Body of pancreas (tissue), 4 donors: ENCODE data around the gene CSF1R. TPM values are rescaled to one million over a fixed set of nuclear protein-coding genes. Genes with fewer than 3 reads are reported as not detected.
A peak's percentile ranks its signal among the peaks of the same experiment; 100 is the strongest.

Source experiments
- ATAC-seq: fragments of 150-250 bp; one replicate; pipeline ENCODE4 v1.9.1; 2016
- DNase-seq, 4 donors: peaks; one replicate each; pipeline ENCODE4 v3.0.0-alpha.2; 2019
- H3K27ac ChIP-seq, 4 donors: fragments of 200-600 bp; sonication (generic); 1 replicate in 3 of 4; 2 replicates in 1 of 4; pipeline versions ENCODE4 v1.5.1 to v1.6.1; 2016 to 2019; ENCODE audit warnings: mild to moderate bottlenecking in 1 of 4, mixed read lengths in 1 of 4, moderate library complexity in 1 of 4
- H3K27me3 ChIP-seq, 2 donors: fragments of 200-600 bp; sonication (generic); one replicate each; pipeline ENCODE4 v1.6.0; 2016; ENCODE audit warnings: mild to moderate bottlenecking in 1 of 2
- H3K36me3 ChIP-seq, 2 donors: fragments of 200-600 bp; sonication (generic); replicated peaks in 1 of 2; 2 replicates each; pipeline ENCODE4 v1.5.1; 2016; ENCODE audit warnings: low read depth in 2 of 2; ENCODE audit not compliant: insufficient read depth in 1 of 2
- H3K4me1 ChIP-seq: fragments of 200-600 bp; sonication (generic); one replicate; pipeline ENCODE4 v1.6.0; 2016
- H3K4me3 ChIP-seq, 2 donors: fragments of 200-600 bp; sonication (generic); 1 replicate in 1 of 2; 2 replicates in 1 of 2; pipeline ENCODE4 v1.5.1; 2016 to 2019
- H3K9me3 ChIP-seq, 3 donors: fragments of 200-600 bp; sonication (generic); 1 replicate in 2 of 3; 2 replicates in 1 of 3; pipeline ENCODE4 v1.5.1; 2016
- POLR2A ChIP-seq, 3 donors: fragments of 450-650 bp; IDR thresholded peaks; one replicate each; pipeline ENCODE4 v1.6.1; 2016; ENCODE audit warnings: antibody characterized with exemption in 3 of 3, mild to moderate bottlenecking in 2 of 3
- WGBS, 2 donors: methylation state at CpG; one replicate each; pipeline ENCODE4 v1.1.5; 2017; 5-methylcytosine and 5-hydroxymethylcytosine counted together
- intact Hi-C: fragments of 100-400 bp; cut with DNase I; formaldehyde crosslinking; loops from one replicate; pipeline ENCODE4 v1.15.1; 2023
- total RNA-seq, 2 donors: library from RNA; depleted of rRNA; stranded (reverse); fragments of >200 nt; gene quantifications; one replicate each; pipeline ENCODE4 v1.1.0, GENCODE V29; 2016
- TF ChIP-seq, protein P1 (sequence below), 7 experiments: fragments of 450-650 bp in 4 of 7; fragments of 200-600 bp in 3 of 7; sonication (generic) in 3 of 7; IDR thresholded peaks; one replicate each; pipeline ENCODE4 v1.5.1; 2016 to 2019; ENCODE audit warnings: antibody characterized with exemption in 7 of 7

The CSF1R gene
- total RNA-seq, 2 donors from 2014 or later = 5.3 to 13.5 TPM

DNA sequence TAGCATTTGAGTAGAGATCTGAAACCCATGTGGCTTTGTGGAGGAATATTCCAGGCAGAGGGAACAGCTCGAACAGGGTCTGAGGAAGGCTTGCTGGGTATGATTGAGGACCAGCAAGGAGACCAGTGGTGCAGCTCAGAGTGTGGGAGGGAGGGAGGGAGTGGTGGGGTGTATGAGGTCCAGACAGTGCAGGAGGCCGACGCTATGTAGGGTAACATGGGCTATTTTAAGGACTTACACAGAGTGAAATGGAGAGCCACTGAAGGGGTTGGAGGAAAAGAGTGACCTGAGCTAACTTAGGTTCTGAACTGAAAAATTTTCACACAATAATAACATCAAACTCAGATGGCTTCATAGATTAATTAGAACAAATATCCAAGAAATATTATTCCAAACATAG, 43.9 kb downstream of the CSF1R start:
- 90% methylated on average over 3 of the region's 3 CpGs for WGBS, 2 donors
- TF ChIP-seq, protein P1, sequence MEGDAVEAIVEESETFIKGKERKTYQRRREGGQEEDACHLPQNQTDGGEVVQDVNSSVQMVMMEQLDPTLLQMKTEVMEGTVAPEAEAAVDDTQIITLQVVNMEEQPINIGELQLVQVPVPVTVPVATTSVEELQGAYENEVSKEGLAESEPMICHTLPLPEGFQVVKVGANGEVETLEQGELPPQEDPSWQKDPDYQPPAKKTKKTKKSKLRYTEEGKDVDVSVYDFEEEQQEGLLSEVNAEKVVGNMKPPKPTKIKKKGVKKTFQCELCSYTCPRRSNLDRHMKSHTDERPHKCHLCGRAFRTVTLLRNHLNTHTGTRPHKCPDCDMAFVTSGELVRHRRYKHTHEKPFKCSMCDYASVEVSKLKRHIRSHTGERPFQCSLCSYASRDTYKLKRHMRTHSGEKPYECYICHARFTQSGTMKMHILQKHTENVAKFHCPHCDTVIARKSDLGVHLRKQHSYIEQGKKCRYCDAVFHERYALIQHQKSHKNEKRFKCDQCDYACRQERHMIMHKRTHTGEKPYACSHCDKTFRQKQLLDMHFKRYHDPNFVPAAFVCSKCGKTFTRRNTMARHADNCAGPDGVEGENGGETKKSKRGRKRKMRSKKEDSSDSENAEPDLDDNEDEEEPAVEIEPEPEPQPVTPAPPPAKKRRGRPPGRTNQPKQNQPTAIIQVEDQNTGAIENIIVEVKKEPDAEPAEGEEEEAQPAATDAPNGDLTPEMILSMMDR (IDR thresholded peaks at IDR 0.05) = no peak
- no peak for TF ChIP-seq POLR2A (IDR thresholded peaks at IDR 0.05)
- intact Hi-C loops = no loop called here

DNA sequence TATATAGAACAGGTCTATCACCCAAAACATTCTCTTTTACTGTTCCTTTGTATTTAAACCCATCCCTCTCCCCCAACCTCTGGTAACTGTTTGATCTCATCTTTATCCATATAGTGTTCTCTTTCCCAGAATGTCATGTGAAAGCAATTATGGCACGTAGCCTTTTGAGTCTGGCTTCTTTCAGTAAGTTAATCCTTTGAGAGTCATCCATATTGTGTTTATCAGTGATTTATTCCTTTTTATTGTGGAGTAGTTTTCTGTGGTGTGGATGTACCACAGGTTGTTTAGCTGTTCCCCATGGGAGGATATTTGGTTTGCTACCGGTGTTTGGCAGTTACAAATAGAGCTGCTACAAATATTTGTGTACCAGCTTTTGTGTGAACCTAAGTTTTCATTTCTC, 47.8 kb downstream of the CSF1R start:
- TF ChIP-seq, protein P1 (IDR thresholded peaks at IDR 0.05) = no peak
- TF ChIP-seq POLR2A (IDR thresholded peaks at IDR 0.05) = no peak
- ATAC-seq = no peak
- H3K27me3 ChIP-seq = no peaks in the 10 kb centered on the region
- intact Hi-C loops = no loop called here
- no peak overlapping the region for H3K4me3 ChIP-seq
- H3K4me1 ChIP-seq = no peaks in the 10 kb centered on the region
- H3K36me3 ChIP-seq = peaks cover 20 to 48% of the 10 kb centered on the region in 2 donors
- WGBS, 2 donors = 69 to 77% methylated on average over 2 of the region's 2 CpGs
- H3K27ac ChIP-seq = no peak overlapping the region
- DNase-seq = no peak
- no peaks in the 10 kb centered on the region for H3K9me3 ChIP-seq

More for the DNA sequence above, 43.9 kb downstream of the CSF1R start:
- H3K9me3 ChIP-seq = no peaks in the 10 kb centered on the region
- no peak overlapping the region for H3K27ac ChIP-seq
- no peak overlapping the region for H3K4me3 ChIP-seq
- H3K27me3 ChIP-seq = no peaks in the 10 kb centered on the region
- H3K4me1 ChIP-seq = no peaks in the 10 kb centered on the region
- DNase-seq = no peak
- peaks cover 17 to 42% of the 10 kb centered on the region in 2 donors for H3K36me3 ChIP-seq
- no peak for ATAC-seq

DNA sequence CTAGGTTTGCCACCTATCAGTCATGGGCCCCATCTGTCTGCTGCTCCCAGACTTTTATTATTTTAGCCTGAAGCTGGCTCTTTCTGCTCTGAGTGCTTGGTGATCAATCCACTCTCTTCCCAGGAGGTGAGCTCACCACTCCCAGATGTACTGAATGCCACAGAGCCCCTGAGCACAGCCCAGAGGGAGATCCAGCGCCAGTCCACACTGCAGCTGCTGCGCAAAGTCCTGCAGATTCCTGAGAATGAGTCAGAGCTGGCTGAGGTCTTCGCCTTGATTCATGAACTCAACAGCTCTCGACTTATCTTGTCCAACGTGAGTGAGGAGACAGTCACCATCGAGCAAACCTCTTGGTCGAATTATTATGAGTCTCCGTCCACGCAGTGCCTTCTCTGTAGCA, 49.8 kb downstream of the CSF1R start:
- Histone ChIP-seq H3K9me3 (no peaks in the 10 kb centered on the region), H3K4me3 (no peak overlapping the region), H3K4me1 (no peaks in the 10 kb centered on the region), H3K36me3 (peaks cover 12 to 48% of the 10 kb centered on the region in 2 donors), H3K27ac (no peak overlapping the region), H3K27me3 (no peaks in the 10 kb centered on the region)
- intact Hi-C loops = no loop called here
- 87 to 91% methylated on average over 9 of the region's 9 CpGs for WGBS, 2 donors
- TF ChIP-seq, protein P1 (IDR thresholded peaks at IDR 0.05) = no peak
- no peak for TF ChIP-seq POLR2A (IDR thresholded peaks at IDR 0.05)
- ATAC-seq (peak; percentile 55), DNase-seq (peak in 1 of 4 donors; percentile 33)

DNA sequence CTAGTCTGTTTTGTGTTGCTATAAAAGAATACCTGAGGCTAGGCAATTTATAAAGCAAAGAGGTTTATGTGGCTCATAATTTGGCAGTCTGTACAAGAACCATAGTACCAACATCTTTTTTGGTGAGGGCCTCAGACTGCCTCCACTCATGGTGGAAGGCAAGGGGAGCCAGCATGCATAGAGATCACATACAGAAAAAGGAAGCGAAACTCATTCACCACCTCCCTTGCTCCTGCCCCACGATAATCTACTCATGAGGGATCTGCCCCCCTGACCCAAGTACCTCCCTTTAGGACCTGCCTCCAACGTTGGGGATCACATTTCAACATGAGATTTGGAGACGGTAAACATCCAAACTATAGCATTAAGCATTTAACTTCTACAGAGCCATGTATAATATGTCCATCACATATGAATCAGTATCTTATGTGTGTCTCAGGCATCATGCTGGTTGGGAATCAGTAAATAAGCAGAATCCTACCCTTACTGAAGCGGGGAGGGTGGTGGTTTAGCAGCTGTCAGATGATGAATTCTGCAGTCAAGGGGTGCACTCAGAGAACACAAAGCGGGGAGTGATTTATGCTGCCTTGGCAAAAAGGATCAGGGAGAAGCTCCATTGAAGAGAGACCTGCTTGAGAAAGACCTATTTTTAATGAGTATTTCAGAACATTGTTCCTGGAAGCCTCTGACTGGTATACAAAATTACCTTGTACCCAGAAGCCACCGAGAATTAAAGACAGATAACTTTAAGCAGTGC, 51.0 kb downstream of the CSF1R start:
- no peaks in the 10 kb centered on the region for H3K27me3 ChIP-seq
- no peak overlapping the region for H3K4me3 ChIP-seq
- H3K9me3 ChIP-seq = no peaks in the 10 kb centered on the region
- no peak for DNase-seq
- no peaks in the 10 kb centered on the region for H3K4me1 ChIP-seq
- no peak for ATAC-seq
- H3K36me3 ChIP-seq = peaks cover 11 to 50% of the 10 kb centered on the region in 2 donors
- TF ChIP-seq, protein P1 (IDR thresholded peaks at IDR 0.05) = no peak
- no peak for TF ChIP-seq POLR2A (IDR thresholded peaks at IDR 0.05)
- 73 to 83% methylated on average over 7 of the region's 7 CpGs for whole genome bisulfite sequencing, 2 donors
- intact Hi-C loops = no loop called here
- no peak overlapping the region for H3K27ac ChIP-seq

DNA sequence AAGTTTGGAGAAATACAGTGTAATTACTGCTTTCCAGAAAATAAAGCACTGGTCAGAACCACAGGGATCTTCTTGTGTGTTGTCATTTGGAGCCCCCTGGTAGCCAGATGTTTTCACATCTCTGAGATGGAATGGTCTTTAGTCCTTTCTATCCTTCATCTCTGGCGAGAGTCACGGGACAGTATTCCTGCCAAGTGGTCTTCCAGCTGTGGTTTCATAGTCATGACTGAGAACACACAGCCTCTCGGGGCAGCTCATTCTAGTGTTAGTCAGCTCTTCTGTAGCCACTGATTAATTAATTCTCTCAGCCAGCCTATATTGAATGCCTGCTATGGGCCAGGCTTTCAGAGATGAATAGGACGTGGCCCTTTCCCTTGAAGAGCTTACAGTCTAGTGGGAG, 51.7 kb downstream of the CSF1R start:
- Histone ChIP-seq H3K36me3 (peaks cover 11 to 54% of the 10 kb centered on the region in 2 donors), H3K9me3 (no peaks in the 10 kb centered on the region), H3K27ac (no peak overlapping the region), H3K4me3 (no peak overlapping the region), H3K4me1 (no peaks in the 10 kb centered on the region), H3K27me3 (no peaks in the 10 kb centered on the region)
- no peak for TF ChIP-seq POLR2A (IDR thresholded peaks at IDR 0.05)
- TF ChIP-seq, protein P1 (IDR thresholded peaks at IDR 0.05) = no peak
- intact Hi-C loops = no loop called here
- no peak for ATAC-seq
- WGBS, 2 donors = 87 to 89% methylated on average over 4 of the region's 4 CpGs
- peak in 1 of 4 donors; percentile 39 for DNase-seq
